ENCODE measurements around the gene ABLIM1. TPM values are rescaled to one million over a fixed set of nuclear protein-coding genes. Genes with fewer than 3 reads are reported as not detected.

The ABLIM1 gene
- total and polyA plus RNA-seq, 10 of the 15 experiments (the other 5 are each of a cell fraction or from before 2014, with no cell fraction given), result 14.2 to 50.5 (median 28.1) TPM

DNA sequence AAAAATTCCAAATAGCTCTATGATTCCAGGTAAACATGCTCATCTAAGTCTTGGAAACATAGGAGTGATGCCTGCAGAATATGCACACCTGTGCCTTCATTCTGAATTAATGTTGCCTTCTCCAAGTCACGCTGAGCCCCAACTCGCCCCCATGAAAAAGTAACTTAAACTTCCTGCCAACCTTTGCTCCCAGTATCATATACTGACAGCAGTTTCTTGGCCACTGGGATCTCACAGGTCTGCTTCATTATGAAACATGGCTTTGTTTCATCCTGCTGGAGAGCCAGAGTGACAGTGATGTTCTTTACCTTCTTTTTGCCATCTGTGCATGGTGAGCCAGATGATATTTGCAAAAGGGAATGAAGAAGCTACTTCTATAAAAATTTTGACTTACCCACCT, 34.9 kb downstream of the ABLIM1 start (continued):
- TF ChIP-seq, protein P1, sequence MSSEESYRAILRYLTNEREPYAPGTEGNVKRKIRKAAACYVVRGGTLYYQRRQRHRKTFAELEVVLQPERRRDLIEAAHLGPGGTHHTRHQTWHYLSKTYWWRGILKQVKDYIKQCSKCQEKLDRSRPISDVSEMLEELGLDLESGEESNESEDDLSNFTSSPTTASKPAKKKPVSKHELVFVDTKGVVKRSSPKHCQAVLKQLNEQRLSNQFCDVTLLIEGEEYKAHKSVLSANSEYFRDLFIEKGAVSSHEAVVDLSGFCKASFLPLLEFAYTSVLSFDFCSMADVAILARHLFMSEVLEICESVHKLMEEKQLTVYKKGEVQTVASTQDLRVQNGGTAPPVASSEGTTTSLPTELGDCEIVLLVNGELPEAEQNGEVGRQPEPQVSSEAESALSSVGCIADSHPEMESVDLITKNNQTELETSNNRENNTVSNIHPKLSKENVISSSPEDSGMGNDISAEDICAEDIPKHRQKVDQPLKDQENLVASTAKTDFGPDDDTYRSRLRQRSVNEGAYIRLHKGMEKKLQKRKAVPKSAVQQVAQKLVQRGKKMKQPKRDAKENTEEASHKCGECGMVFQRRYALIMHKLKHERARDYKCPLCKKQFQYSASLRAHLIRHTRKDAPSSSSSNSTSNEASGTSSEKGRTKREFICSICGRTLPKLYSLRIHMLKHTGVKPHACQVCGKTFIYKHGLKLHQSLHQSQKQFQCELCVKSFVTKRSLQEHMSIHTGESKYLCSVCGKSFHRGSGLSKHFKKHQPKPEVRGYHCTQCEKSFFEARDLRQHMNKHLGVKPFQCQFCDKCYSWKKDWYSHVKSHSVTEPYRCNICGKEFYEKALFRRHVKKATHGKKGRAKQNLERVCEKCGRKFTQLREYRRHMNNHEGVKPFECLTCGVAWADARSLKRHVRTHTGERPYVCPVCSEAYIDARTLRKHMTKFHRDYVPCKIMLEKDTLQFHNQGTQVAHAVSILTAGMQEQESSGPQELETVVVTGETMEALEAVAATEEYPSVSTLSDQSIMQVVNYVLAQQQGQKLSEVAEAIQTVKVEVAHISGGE (CRISPR knock-in tag; IDR thresholded peaks at IDR 0.05), result no peak
- TF ChIP-seq MTA2 (IDR thresholded peaks at IDR 0.05; ENCODE audit: low read depth), result no peak
- TF ChIP-seq NR2C2 (IDR thresholded peaks at IDR 0.05; ENCODE audit: borderline replicate concordance, control insufficient read depth, insufficient read length, low read depth), result no peak
- TF ChIP-seq, protein P2, sequence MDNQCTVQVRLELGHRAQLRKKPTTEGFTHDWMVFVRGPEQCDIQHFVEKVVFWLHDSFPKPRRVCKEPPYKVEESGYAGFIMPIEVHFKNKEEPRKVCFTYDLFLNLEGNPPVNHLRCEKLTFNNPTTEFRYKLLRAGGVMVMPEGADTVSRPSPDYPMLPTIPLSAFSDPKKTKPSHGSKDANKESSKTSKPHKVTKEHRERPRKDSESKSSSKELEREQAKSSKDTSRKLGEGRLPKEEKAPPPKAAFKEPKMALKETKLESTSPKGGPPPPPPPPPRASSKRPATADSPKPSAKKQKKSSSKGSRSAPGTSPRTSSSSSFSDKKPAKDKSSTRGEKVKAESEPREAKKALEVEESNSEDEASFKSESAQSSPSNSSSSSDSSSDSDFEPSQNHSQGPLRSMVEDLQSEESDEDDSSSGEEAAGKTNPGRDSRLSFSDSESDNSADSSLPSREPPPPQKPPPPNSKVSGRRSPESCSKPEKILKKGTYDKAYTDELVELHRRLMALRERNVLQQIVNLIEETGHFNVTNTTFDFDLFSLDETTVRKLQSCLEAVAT (IDR thresholded peaks at IDR 0.05), result no peak
- TF ChIP-seq, protein P3, sequence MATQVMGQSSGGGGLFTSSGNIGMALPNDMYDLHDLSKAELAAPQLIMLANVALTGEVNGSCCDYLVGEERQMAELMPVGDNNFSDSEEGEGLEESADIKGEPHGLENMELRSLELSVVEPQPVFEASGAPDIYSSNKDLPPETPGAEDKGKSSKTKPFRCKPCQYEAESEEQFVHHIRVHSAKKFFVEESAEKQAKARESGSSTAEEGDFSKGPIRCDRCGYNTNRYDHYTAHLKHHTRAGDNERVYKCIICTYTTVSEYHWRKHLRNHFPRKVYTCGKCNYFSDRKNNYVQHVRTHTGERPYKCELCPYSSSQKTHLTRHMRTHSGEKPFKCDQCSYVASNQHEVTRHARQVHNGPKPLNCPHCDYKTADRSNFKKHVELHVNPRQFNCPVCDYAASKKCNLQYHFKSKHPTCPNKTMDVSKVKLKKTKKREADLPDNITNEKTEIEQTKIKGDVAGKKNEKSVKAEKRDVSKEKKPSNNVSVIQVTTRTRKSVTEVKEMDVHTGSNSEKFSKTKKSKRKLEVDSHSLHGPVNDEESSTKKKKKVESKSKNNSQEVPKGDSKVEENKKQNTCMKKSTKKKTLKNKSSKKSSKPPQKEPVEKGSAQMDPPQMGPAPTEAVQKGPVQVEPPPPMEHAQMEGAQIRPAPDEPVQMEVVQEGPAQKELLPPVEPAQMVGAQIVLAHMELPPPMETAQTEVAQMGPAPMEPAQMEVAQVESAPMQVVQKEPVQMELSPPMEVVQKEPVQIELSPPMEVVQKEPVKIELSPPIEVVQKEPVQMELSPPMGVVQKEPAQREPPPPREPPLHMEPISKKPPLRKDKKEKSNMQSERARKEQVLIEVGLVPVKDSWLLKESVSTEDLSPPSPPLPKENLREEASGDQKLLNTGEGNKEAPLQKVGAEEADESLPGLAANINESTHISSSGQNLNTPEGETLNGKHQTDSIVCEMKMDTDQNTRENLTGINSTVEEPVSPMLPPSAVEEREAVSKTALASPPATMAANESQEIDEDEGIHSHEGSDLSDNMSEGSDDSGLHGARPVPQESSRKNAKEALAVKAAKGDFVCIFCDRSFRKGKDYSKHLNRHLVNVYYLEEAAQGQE (IDR thresholded peaks at IDR 0.05; ENCODE audit: low read depth, low read length), result no peak
- TF ChIP-seq, protein P4, sequence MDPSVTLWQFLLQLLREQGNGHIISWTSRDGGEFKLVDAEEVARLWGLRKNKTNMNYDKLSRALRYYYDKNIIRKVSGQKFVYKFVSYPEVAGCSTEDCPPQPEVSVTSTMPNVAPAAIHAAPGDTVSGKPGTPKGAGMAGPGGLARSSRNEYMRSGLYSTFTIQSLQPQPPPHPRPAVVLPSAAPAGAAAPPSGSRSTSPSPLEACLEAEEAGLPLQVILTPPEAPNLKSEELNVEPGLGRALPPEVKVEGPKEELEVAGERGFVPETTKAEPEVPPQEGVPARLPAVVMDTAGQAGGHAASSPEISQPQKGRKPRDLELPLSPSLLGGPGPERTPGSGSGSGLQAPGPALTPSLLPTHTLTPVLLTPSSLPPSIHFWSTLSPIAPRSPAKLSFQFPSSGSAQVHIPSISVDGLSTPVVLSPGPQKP (IDR thresholded peaks at IDR 0.05; ENCODE audit: low read depth, low read length), result no peak
- TF ChIP-seq ZNF274 (IDR thresholded peaks at IDR 0.05; ENCODE audit: insufficient read depth, insufficient read length), result no peak
- no peak for TF ChIP-seq CREM (IDR thresholded peaks at IDR 0.05; ENCODE audit: low read depth)
- TF ChIP-seq POLR2AphosphoS5 (IDR thresholded peaks at IDR 0.05; ENCODE audit: low read length), result no peak
